Tibial nerve (tissue), 3 donors: ENCODE measurements around the gene NGFR.

Experiments
- POLR2A ChIP-seq, 2 donors: fragments of 450-650 bp; IDR thresholded peaks; one replicate each; pipeline ENCODE4 v1.6.1; 2017; ENCODE audit warnings: antibody characterized with exemption in 2 of 2, mild to moderate bottlenecking in 2 of 2, moderate library complexity in 2 of 2
- TF ChIP-seq, protein P1 (sequence below), 5 experiments: fragments of 200-600 bp in 3 of 5; fragments of 450-650 bp in 2 of 5; sonication (generic) in 3 of 5; IDR thresholded peaks; one replicate each; pipeline ENCODE4 v1.5.1; 2016 to 2019; ENCODE audit warnings: antibody characterized with exemption in 5 of 5, mild to moderate bottlenecking in 3 of 5, moderate library complexity in 2 of 5

DNA sequence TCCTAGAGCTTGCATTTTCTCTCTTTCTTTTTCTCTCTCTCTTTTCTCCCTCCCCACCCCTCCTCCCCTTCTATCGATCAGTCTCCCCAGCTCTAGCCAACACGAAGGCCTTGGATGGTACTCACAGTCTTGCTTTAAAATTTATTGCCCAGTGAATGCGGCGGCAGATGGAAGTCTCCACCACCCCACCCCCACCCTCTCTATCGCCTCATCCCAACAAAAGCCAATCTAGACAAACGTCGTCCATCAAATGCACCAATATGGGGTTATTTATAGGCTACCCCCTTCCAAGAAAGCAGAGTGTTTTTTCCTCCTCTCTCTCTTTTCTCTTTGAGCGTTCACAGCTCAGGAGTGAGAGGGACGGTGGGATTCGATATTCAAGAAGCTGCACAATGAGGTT lies 10.5 kb upstream of the NGFR start:
- TF ChIP-seq, protein P1, sequence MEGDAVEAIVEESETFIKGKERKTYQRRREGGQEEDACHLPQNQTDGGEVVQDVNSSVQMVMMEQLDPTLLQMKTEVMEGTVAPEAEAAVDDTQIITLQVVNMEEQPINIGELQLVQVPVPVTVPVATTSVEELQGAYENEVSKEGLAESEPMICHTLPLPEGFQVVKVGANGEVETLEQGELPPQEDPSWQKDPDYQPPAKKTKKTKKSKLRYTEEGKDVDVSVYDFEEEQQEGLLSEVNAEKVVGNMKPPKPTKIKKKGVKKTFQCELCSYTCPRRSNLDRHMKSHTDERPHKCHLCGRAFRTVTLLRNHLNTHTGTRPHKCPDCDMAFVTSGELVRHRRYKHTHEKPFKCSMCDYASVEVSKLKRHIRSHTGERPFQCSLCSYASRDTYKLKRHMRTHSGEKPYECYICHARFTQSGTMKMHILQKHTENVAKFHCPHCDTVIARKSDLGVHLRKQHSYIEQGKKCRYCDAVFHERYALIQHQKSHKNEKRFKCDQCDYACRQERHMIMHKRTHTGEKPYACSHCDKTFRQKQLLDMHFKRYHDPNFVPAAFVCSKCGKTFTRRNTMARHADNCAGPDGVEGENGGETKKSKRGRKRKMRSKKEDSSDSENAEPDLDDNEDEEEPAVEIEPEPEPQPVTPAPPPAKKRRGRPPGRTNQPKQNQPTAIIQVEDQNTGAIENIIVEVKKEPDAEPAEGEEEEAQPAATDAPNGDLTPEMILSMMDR (IDR thresholded peaks at IDR 0.05): no peak
- TF ChIP-seq POLR2A (IDR thresholded peaks at IDR 0.05): no peak
